Hepatocyte (in vitro differentiated cells): ENCODE measurements around the gene FAIM. TPM values are rescaled to one million over a fixed set of nuclear protein-coding genes. Genes with fewer than 3 reads are reported as not detected.

Source experiments
- DNase-seq: peaks from one replicate; pipeline ENCODE4 v3.0.0-alpha.2; 2016; ENCODE audit warnings: low spot score
- H2AFZ ChIP-seq: fragments of 200-600 bp; sonication (generic); 2 replicates; pipeline ENCODE4 v1.6.0; 2016; ENCODE audit warnings: antibody characterized with exemption, mild to moderate bottlenecking
- H3K27ac ChIP-seq: fragments of 200-600 bp; sonication (generic); 2 replicates; pipeline ENCODE4 v1.5.1; 2016; ENCODE audit warnings: mild to moderate bottlenecking
- H3K27me3 ChIP-seq: fragments of 200-600 bp; sonication (generic); 2 replicates; pipeline ENCODE4 v1.6.1; 2016
- H3K36me3 ChIP-seq: fragments of 200-600 bp; sonication (generic); replicated peaks from 2 replicates; pipeline ENCODE4 v1.5.1; 2016; ENCODE audit warnings: low read depth; ENCODE audit not compliant: insufficient read depth
- H3K4me1 ChIP-seq: fragments of 200-600 bp; sonication (generic); 2 replicates; pipeline ENCODE4 v1.5.1; 2016; ENCODE audit warnings: mild to moderate bottlenecking, moderate library complexity; ENCODE audit not compliant: insufficient read depth
- H3K4me2 ChIP-seq: fragments of 200-600 bp; sonication (generic); 2 replicates; pipeline ENCODE4 v1.6.0; 2016
- H3K4me3 ChIP-seq: fragments of 200-600 bp; sonication (generic); 2 replicates; pipeline ENCODE4 v1.5.1; 2016; ENCODE audit warnings: mild to moderate bottlenecking
- H3K79me2 ChIP-seq: fragments of 200-600 bp; sonication (generic); 2 replicates; pipeline ENCODE4 v1.6.0; 2017; ENCODE audit warnings: mild to moderate bottlenecking
- H3K9me2 ChIP-seq: fragments of 200-600 bp; sonication (generic); replicated peaks from 2 replicates; pipeline ENCODE4 v1.6.0; 2017; ENCODE audit warnings: mild to moderate bottlenecking; ENCODE audit not compliant: insufficient read depth
- H3K9me3 ChIP-seq: fragments of 200-600 bp; sonication (generic); 2 replicates; pipeline ENCODE4 v1.5.1; 2016; ENCODE audit warnings: low read depth, mild to moderate bottlenecking
- H4K20me1 ChIP-seq: fragments of 200-600 bp; sonication (generic); 2 replicates; pipeline ENCODE4 v1.6.0; 2016; ENCODE audit warnings: mild to moderate bottlenecking; ENCODE audit not compliant: insufficient read depth, poor library complexity, severe bottlenecking
- EZH2 ChIP-seq: fragments of 200-600 bp; sonication (generic); IDR thresholded peaks from 2 replicates; pipeline ENCODE4 v1.6.1; 2016; ENCODE audit warnings: antibody characterized with exemption, mild to moderate bottlenecking, borderline replicate concordance
- EZH2phosphoT487 ChIP-seq: fragments of 200-600 bp; sonication (generic); IDR thresholded peaks from one replicate; pipeline ENCODE4 v1.6.1; 2018; ENCODE audit warnings: antibody characterized with exemption, mild to moderate bottlenecking, low read depth, moderate library complexity; ENCODE audit not compliant: unreplicated experiment, severe bottlenecking
- WGBS: methylation state at CpG from one replicate; pipeline ENCODE4 v1.1.6; 2016; ENCODE audit warnings: low lambda C conversion rate; ENCODE audit errors: missing lambda C conversion rate; 5-methylcytosine and 5-hydroxymethylcytosine counted together
- polyA plus RNA-seq: library from polyadenylated mRNA; unstranded; fragments of >200 nt; fragmentation: Nextera tagmentation; extraction: Ambion mirVana; gene quantifications from 2 replicates; pipeline ENCODE4 v1.2.1, GENCODE V29; 2016
- total RNA-seq: library from RNA; depleted of rRNA; stranded (reverse); fragments of >200 nt; gene quantifications from 2 replicates; pipeline ENCODE4 v1.2.3, GENCODE V29; 2014
- TF ChIP-seq, protein P1 (sequence below): fragments of 200-600 bp; sonication (generic); IDR thresholded peaks from 2 replicates; pipeline ENCODE4 v1.5.1; 2016; ENCODE audit warnings: antibody characterized with exemption, mild to moderate bottlenecking; ENCODE audit not compliant: poor library complexity

FAIM gene
- total and polyA plus RNA-seq, 2 experiments from 2014 or later, result 17.4 to 19.6 TPM

DNA sequence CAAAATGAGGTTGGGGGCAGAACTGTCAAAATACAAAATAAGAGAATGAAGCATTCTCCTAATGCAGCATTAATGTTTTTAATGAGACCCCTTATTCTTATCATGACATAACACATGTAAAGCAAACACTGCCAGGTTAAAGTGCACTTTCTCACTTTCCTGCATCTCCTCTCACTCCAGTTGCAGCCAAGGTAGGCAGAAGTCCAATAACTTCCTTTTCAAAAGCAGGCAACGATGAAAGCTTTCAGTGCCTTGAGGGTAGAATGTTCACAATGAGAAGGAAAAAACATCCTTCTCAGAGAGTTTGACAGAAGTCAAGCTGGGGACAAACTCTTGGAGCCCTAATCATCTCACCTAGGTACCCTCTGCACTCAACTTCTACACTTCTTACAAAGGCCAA, 59.5 kb downstream of the FAIM start:
- DNase-seq, result no peak
- TF ChIP-seq EZH2, result no peak
- TF ChIP-seq, protein P1, sequence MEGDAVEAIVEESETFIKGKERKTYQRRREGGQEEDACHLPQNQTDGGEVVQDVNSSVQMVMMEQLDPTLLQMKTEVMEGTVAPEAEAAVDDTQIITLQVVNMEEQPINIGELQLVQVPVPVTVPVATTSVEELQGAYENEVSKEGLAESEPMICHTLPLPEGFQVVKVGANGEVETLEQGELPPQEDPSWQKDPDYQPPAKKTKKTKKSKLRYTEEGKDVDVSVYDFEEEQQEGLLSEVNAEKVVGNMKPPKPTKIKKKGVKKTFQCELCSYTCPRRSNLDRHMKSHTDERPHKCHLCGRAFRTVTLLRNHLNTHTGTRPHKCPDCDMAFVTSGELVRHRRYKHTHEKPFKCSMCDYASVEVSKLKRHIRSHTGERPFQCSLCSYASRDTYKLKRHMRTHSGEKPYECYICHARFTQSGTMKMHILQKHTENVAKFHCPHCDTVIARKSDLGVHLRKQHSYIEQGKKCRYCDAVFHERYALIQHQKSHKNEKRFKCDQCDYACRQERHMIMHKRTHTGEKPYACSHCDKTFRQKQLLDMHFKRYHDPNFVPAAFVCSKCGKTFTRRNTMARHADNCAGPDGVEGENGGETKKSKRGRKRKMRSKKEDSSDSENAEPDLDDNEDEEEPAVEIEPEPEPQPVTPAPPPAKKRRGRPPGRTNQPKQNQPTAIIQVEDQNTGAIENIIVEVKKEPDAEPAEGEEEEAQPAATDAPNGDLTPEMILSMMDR, result no peak

DNA sequence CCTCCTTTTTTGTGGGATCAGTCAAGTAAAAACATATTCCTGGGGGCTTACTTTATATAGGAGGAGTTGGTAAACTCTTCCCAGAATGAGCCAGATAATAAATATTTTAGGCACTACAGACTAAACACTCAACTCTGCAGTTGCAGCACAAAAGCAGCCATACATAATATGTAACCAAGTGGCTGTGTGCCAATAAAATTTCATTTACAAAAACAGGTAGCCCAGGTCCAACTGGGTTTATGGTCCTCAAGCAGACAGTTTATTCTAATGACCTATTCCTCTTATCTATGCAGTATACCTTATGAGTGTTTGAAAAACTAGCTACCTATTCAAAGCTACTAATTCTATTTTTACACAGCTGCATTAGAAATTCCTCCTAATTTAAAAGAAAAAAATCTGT, 61.8 kb downstream of the FAIM start:
- peaks cover 32% of the 10 kb centered on the region for H3K4me1 ChIP-seq
- TF ChIP-seq EZH2 (no peak), EZH2phosphoT487 (no peak)
- TF ChIP-seq, protein P1, result no peak
- H3K9me3 ChIP-seq, result no peaks in the 10 kb centered on the region
- H3K27ac ChIP-seq, result peak overlapping the region; percentile 44
- no peak overlapping the region for H3K4me2 ChIP-seq
- H3K79me2 ChIP-seq, result no peaks in the 10 kb centered on the region
- no peak overlapping the region for H2AFZ ChIP-seq
- no peak overlapping the region for H3K4me3 ChIP-seq
- H4K20me1 ChIP-seq, result no peaks in the 10 kb centered on the region
- no peaks in the 10 kb centered on the region for H3K27me3 ChIP-seq
- no peaks in the 10 kb centered on the region for H3K9me2 ChIP-seq
- no peaks in the 10 kb centered on the region for H3K36me3 ChIP-seq
- peak; percentile 27 for DNase-seq

More for the DNA sequence above, 59.5 kb downstream of the FAIM start:
- H3K36me3 ChIP-seq, result no peaks in the 10 kb centered on the region
- WGBS, result 35% methylated on average over 1 of the region's 1 CpG
- no peaks in the 10 kb centered on the region for H4K20me1 ChIP-seq
- H3K79me2 ChIP-seq, result no peaks in the 10 kb centered on the region
- H3K4me2 ChIP-seq, result no peak overlapping the region
- peak overlapping the region; percentile 15 for H3K27ac ChIP-seq
- no peaks in the 10 kb centered on the region for H3K9me3 ChIP-seq
- H3K9me2 ChIP-seq, result no peaks in the 10 kb centered on the region
- H3K27me3 ChIP-seq, result no peaks in the 10 kb centered on the region
- H2AFZ ChIP-seq, result no peak overlapping the region
- peaks cover 27% of the 10 kb centered on the region for H3K4me1 ChIP-seq
- H3K4me3 ChIP-seq, result no peak overlapping the region

DNA sequence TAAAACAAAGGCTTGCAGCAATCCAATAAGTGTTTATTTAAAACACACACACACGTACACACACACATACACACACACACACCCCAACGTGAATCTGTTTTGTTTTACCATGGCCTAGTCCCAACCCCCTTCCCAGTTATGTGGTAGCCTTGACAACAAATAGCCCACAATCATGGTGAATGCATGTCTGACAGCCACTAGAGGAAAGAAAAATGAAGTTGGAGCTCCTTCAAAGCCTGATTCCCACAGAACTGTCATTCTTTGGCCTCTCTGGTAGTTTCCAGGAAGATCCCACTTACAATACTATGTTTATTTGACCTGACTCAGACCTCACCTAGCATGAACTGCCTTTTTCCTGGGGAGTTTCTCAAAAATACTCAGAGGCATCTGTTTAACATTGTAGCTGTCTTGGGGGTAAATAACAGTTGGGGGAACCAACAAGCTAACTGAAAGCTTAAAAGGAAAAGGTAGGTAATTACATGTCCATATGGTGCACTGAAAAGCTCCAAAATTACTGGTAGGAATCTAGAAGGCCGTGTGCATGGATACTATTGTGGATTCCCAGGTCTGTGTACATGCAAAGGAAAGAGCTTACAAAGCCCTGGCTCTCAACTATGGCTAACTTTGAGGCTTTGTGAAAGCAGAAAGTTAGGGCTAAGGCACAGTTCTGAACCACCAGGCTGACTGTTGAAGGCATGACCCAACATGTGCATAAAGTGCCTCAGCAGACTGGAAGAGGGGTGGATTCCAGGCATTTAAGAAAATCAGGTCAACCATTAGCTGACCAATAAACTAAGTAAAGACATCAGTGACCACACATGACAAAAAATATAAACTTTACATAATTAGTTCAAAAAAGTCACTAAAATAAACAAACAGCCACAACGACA, 65.3 kb downstream of the FAIM start:
- 60% methylated on average over 4 of the region's 4 CpGs for WGBS
- peaks cover 4% of the 10 kb centered on the region for H3K9me3 ChIP-seq
- H3K79me2 ChIP-seq, result no peaks in the 10 kb centered on the region
- H3K4me3 ChIP-seq, result no peak overlapping the region
- no peaks in the 10 kb centered on the region for H3K9me2 ChIP-seq
- H4K20me1 ChIP-seq, result no peaks in the 10 kb centered on the region
- H3K27me3 ChIP-seq, result no peaks in the 10 kb centered on the region
- no peak overlapping the region for H3K4me2 ChIP-seq
- no peak overlapping the region for H2AFZ ChIP-seq
- peaks cover 21% of the 10 kb centered on the region for H3K4me1 ChIP-seq
- no peaks in the 10 kb centered on the region for H3K36me3 ChIP-seq
- DNase-seq, result peak; percentile 28
- TF ChIP-seq EZH2, result no peak
- TF ChIP-seq, protein P1, result no peak
- no peak for TF ChIP-seq EZH2phosphoT487
- H3K27ac ChIP-seq, result no peak overlapping the region
